Measurements from ENCODE around the gene PMM2.
"Not testable (repeated sequence)": the region's sequence is repeated elsewhere in the genome, so short reads cannot be mapped to it uniquely, and the experiment has no call there.

The PMM2 gene

GRCh38 chr16:8797364-8798173 lies at the start of gene PMM2, which contains the start of gene TMEM186:
Gene PMM2 (plus strand): TSS chr16:8797839. CDS start chr16:8797883, 44 bp downstream.
Gene TMEM186 (minus strand): TSS chr16:8797639. CDS start chr16:8797614, 25 bp downstream.
- peak; percentile 87 to 91 for DNase-seq (ENCODE audit: low read depth in 2 of 2)

- DNase-seq (ENCODE audit: low read depth in 2 of 2), result not testable (repeated sequence)
Observed at GRCh38 chr16:8748944-8749343, 48.7 kb upstream of the PMM2 start.

DNA sequence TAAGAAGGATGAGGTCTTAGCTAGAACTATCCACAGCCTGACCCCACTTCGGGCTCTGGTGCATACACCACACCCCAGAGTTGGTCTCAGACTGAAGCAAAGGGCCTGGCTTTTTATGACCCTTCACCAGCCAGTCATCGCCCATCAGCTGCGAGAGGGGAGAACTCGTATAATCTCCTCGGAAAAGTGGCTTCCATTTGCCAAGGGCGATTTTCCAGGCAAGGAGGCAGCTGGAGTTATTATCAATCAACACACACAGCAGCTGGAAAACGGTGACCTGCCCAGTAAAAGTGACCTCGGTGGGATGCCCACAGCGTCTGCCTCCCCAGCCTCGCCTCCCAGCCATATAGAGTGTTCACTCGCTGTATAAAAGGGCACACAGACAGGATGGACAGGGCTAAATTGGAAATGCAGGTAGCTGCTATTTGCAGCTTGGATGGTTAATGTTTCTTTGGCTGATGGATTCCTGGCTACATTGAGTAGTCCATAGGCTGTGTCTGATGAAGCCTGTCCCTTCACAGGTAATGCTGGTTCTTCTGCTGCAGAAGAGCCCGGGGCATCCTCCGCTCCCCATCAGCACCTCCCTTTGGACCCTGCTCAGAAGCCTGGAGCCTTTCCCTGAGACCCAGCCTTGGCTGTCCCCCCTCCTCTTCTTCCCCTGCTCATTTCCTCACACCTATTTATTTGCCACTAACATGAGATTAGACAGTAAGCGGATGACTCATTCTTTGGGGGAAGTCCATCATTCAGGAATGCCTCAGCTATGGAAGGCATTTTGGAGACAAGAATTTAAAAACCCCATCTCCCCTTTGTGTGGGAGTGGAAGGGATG lies 45.9 kb upstream of the PMM2 start:
- DNase-seq (ENCODE audit: low read depth in 2 of 2), result no peak

- DNase-seq (ENCODE audit: low read depth in 2 of 2), result no peak
Observed at GRCh38 chr16:8752706-8753105, 44.9 kb upstream of the PMM2 start.

DNA sequence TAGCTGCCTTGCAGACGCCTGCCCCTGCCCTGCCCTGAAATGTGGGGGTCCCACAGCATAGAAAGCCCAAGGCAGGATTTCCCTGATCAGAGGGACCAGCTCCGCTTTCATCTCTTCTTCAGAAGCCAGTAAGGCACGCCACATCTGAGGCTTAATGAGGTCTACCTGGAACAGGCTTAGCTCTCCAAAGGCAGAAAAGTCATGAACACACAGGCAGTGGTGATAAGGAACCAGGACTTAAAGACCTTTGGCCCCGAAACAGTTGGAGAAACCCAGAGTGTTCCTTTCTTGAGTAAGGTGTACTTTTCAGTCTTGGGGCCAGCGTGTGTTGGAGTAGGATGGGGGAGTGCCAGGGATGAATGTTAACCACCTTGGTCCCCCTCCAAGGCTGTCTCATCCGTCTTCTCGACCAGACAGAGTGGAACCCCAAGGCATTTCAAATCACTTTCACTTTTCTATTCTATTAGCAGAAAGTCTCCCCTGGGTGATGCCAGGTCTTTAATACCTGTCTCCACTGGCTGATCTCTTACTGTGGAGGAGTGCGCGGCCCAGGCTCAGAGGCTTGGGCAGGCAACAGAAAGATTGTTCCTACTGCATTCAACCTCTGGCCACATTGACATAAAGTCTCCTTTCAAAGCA lies 44.1 kb upstream of the PMM2 start:
- DNase-seq (ENCODE audit: low read depth in 2 of 2), result no peak

- DNase-seq (ENCODE audit: low read depth in 2 of 2), result no peak
Observed at GRCh38 chr16:8756755-8757154, 40.9 kb upstream of the PMM2 start.

DNA sequence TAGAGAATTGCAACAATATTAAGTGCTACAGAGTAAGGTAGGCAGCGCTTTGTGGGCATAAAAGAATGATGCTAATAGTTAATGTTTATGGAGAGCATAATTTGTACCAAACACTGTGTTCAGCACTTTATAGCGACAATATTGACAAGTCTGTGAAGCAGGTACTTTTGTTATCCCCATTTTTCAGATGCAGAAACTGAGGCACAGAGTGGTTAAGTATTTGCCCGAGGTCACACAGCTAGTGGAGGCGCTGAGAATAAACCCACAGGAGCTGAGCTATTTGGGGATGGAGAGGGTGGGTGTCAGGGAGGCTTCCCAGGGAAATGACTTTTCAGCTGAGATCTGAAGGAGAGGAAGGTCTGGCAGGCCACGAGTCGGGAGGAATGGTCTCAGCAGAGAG lies 39.6 kb upstream of the PMM2 start:
- no peak for DNase-seq (ENCODE audit: low read depth in 2 of 2)

- DNase-seq (ENCODE audit: low read depth in 2 of 2), result no peak
Observed at GRCh38 chr16:8760021-8760420, 37.6 kb upstream of the PMM2 start.

DNA sequence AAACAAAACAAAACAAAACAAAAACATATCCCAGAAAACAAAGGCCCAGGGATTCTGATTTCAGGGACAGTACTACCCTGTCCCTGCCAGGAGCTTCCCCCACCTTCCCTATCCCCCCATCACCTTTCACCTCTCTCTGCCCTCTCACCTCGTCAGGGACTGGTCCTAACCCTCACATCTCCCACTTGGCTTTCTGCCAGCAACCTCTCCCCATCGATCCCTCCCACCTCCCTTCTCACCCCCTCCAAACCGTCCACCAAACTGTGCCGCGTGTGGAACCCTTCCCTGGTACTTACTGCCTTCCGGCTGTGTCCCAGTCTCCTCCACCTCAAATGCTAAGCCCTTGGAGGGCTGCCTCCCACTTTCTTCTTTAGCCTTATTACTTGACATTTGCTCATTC lies 36.6 kb upstream of the PMM2 start:
- no peak for DNase-seq (ENCODE audit: low read depth in 2 of 2)

DNA sequence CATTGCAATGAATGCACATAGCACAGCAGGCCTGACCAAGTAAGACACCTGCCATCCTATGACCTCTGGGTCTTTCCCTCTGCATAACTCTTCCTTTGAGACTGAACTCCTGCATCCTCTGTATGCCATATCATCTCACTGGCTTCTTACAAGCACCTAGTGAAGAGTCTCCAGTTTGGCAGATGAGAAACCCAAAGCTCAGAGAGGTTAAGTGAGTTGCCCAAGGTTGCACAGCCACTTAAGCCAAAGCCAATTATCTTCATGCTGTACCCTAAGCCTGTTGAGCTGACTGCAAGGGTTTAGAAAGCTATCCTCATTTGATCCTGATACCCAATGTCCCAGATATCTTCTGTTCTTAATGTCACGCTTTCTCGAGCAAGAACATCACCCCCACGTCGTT lies 35.4 kb upstream of the PMM2 start:
- DNase-seq (ENCODE audit: low read depth in 2 of 2), result no peak

- no peak for DNase-seq (ENCODE audit: low read depth in 2 of 2)
Observed at GRCh38 chr16:8763083-8763482, 34.6 kb upstream of the PMM2 start.

DNA sequence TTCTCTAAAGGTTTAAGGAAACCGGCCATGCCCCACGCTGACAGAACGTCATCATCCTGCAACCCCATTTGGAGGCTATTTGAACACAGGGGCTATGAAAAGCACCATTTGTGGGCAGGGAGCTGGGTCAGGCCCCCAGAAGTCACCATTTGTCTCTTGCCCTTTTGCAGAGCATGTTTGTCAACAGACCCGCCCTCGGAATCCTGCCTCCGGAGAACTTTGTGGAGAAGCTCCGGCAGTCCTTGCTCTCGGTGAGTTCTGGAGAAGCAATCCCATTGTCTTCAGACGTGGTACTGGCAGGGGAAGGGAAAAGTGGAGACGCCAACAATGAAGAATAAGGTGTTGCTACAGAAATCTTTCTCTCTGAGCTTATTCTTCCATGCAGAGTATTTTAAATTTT lies 33.7 kb upstream of the PMM2 start:
- DNase-seq (ENCODE audit: low read depth in 2 of 2), result no peak

- DNase-seq (ENCODE audit: low read depth in 2 of 2), result no peak
Observed at GRCh38 chr16:8764525-8765250, 33.0 kb upstream of the PMM2 start.

- DNase-seq (ENCODE audit: low read depth in 2 of 2), result no peak
Observed at GRCh38 chr16:8767176-8767575, 30.5 kb upstream of the PMM2 start.

DNA sequence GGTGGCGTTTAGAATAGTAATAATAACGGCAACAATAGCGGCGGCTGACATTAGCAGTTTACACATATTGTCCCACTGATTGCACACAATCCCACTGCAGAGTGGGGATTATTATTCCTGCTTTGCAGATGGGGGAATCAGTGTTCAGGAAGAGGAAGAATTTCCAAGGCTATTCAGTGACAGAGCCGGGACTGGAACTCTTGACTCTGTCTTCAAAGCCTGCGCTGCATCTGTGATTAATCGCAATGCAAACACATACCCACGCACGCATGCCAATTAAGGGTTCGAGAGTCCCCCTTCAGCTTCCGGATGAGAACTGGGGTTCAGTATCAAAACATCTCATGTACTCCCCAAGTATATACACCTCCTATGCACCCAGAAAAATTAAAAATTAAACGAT lies 29.4 kb upstream of the PMM2 start:
- no peak for DNase-seq (ENCODE audit: low read depth in 2 of 2)

- DNase-seq (ENCODE audit: low read depth in 2 of 2), result no peak
Observed at GRCh38 chr16:8768692-8769091, 28.9 kb upstream of the PMM2 start.

GRCh38 chr16:8773537-8773936 lies 24.1 kb upstream of the PMM2 start:
- no peak for DNase-seq (ENCODE audit: low read depth in 2 of 2)

DNA sequence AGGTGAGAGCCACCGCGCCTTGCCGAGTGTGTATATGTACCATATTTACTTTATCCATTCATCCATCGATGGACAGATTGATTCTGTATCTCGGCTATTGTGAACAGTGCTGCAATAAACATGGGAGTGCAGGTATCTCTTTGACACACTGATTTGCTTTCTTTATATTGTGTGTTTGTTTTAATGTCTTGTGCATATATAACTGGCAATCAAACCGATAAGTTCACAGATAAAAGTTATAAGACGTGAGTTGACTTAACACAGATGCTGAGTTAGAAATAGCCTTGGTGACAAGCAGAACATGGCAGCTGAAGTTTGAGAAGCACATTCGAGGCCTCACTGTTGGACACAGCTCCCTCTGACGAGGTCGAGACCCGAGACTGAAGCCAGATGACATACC lies 23.4 kb upstream of the PMM2 start:
- no peak for DNase-seq (ENCODE audit: low read depth in 2 of 2)

- no peak for DNase-seq (ENCODE audit: low read depth in 2 of 2)
Observed at GRCh38 chr16:8775359-8775758, 22.3 kb upstream of the PMM2 start.

DNA sequence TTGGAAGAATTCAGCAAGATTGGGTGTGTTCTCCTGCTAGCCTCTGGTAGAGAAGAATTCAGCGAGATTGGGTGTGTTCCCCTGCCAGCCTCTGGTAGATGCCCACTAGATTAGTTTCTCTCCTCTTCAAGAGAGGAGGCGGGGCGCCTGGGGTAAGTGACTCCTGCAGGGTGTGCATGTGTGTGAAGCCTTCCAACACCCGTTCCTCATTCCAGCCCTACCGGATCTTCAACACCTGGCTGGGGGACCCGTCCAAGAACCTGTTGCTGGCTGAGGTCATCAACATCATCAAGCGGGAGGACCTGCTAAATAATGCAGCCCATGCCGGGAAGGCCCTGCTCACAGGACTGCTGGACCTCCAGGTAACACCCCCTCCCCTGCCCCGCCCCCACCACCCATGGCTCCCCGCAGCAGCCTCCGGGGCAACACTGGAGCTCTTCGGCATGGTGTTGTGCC lies 21.5 kb upstream of the PMM2 start:
- no peak for DNase-seq (ENCODE audit: low read depth in 2 of 2)

GRCh38 chr16:8777217-8777616 lies 20.4 kb upstream of the PMM2 start:
- DNase-seq (ENCODE audit: low read depth in 2 of 2), result no peak

- DNase-seq (ENCODE audit: low read depth in 2 of 2), result no peak
Observed at GRCh38 chr16:8781797-8782196, 15.8 kb upstream of the PMM2 start.
